Stimulated activated CD4-positive, alpha-beta T cell treated with anti-CD3 and anti-CD28 coated beads, TNF-alpha, amount 100 ng/mL, for 48 hours (primary cell): ENCODE data around the gene ZC3H8.
"Not testable (repeated sequence)": the region's sequence is repeated elsewhere in the genome, so short reads cannot be mapped to it uniquely, and the experiment has no call there.

Experiments used
- DNase-seq, 3 donors: peaks; one replicate each; pipeline ENCODE4 v3.0.0-alpha.2; 2020; ENCODE audit warnings: low read depth in 3 of 3

ZC3H8 gene

DNA sequence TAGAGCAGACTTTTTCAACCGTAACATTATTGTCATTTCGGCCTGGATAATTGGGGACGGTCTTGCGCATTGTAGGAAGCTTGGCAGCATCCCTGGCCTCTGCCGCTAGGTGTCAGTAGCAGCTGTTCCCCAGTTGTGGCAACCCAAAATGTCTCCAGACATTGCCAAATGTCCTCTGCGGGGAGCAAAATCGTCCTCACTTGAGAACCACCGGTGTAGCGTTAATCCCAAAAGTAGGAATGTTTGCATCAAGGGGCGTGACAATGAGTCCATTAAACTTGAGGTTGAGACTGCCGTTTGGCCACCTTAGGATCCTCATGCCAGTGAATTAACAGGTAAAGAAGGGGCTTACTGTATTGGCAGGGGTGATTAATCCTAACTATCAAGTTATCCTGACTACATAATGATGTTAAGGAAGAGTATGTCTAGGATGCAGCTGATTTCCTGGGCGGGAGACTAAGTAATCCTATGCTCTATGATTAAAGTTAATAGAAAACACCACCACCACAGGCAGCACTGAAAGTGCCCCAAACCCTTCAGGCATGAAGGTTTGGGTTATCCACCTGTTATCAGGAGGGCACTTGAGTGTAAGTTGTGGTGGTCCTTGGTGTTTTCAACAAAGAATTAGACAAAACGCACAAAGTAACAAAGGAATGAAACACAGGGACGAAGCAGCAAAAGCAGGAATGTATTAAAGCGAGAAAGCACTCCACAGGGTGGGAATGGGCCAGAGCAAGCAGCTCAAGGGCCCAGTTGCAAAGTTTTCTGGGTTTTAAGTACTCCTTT lies 4.9 kb upstream of the ZC3H8 start:
- peak; percentile 66 to 79 (median 77) for DNase-seq

DNA sequence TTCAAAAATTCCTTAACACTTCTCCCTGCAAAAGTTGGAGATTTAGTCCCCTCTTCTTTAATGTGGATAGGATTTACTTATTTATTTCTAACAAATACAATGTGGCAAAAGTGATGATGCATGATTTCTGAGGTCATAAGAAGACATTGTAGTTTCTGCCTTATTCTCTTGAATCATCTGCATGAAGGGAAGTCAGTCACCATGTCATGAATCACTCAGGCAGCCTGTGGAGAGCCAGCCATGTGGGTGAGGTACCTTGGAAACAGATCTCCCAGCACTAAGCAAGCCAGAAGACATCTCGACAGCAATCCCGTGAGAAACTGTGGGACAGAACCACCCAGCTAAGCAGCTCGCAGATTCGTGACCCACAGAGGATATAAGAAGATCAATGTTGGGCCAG lies 2.7 kb upstream of the ZC3H8 start:
- DNase-seq, result no peak

DNA sequence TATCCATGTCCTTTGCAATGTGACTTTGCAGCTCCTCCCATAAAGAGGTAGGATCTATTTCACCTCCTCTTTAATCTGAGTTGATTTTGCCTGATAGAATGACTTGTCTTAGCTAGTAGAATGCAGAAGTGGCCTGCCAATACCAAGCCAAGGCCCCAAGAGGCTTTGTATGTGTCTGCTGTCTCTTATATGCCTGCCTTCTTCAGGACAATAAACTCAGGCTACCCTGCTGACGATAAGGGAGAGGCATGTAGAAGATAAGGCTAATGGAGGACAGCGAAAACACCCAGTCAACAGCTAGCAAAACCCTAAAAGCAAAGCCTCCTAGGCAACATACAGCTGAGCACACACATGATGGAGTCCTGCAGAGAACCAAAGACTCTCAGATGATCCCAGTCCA lies 1.8 kb upstream of the ZC3H8 start:
- no peak for DNase-seq

DNA sequence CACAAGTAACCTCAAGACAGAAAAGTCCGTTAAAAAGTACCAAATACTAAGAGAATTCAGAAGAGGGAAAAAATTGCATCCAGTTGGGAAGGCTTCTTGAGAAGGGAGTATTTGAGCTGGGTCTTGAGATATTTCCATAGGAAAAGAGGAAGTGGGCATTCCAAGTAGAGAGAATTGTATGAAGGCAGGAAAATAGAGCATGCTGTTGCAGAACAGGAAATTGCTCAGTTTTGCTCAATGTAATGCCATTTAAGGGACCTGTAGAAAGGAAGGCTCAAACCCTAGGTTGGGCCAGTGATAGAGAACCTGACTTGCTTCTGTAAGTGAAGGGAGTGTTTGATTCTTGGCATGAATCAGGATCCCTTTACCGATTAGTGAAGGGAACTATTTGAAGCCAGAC lies 1.0 kb upstream of the ZC3H8 start:
- DNase-seq, result no peak

DNA sequence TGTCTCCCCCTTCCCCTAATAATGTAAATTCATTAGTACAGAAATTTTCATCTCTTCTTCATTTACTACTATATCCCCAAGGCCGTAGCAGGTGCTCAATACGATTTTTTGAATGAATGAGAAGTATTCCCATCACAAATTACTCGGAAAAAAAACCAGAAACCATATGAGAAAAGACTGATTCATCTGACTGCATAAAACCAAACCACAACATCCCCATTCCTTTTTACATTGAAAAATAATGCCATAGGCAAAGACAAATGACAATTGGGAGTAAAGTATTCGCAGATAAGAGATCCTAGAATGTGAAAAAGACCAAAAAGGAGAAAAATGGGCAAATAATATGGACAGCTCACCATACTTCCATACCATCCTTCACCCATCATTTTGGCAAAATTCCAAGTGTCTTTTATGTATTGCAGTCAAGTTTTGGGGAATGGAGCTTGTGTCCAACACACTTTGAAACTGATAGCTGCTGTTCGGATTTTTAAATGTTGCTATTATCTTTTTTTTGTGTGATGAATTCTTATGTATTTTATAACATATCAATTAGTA lies 1.5 kb downstream of the ZC3H8 start:
- no peak for DNase-seq

DNA sequence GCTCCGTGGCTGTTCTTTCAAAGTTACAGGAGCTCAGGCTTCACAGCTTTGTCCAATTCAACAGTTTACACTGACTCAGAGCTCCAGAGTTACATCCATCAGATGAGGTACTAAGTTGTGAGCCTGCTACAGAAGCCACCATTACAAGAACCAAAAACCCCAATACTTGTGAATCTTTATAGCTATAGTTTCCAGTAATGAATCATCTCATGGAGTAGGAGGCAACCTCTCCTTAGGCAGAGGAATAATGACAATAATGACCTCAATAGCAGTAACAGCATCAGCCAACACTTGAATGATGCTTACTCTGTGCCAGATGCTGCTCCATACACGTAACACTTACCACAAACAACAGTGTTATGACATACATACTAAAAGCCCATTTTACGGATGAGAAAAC lies 3.6 kb downstream of the ZC3H8 start:
- DNase-seq, result no peak

DNA sequence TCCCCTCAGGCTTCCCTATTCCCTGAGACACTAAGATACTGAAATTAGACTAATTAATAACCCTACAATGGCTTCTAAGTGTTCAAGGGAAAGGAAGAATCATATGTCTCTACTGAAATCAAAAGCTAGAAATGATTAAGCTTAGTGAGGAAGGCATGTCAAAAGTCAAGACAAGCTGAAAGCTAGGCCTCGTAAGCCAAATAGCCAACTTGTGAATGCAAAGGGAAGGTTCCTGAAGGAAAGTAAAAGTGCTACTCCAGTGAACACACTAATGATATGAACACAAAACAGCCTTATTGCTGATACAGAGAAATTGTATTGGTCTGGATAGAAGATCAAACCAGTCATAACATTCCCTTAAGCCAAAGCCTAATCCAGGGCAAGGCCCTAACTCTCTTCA lies 10.0 kb downstream of the ZC3H8 start:
- DNase-seq, result no peak

DNA sequence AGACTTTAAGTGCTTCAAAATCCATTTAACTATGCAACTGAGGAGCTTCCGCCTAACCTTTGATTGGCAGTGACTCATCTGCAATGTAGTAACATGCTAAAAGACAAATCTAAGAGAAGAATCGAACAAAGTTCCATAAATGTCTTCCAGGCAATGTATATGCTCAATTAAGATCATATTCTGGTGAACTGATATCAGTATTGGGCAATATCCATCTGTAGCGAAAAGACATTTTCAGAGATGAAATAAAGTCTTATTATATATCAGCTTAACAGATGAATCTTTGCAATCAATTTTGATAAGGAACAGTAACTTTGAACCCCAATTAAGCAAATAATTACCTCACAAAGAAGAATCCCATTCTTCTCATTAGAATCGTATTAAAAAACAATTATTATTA lies 11.6 kb downstream of the ZC3H8 start:
- DNase-seq, result no peak

DNA sequence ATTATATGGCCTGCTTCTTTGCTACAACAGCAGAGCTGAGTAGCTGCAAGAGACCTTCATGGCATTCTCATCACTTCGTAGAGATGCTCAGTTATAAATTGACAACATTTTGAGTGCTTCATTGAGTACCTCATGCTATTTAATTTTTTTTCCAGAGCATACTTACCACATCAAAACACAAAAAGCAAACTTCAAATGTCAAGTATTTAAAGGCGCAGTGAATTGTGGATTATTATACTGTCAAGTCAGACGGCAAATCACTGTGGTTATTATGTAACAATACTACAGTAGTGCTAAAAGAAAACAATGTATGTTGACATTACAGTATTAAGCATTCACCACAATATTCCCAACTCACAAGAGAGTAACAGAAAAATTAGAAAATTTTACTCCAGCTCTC lies 12.5 kb downstream of the ZC3H8 start:
- DNase-seq, result no peak

DNA sequence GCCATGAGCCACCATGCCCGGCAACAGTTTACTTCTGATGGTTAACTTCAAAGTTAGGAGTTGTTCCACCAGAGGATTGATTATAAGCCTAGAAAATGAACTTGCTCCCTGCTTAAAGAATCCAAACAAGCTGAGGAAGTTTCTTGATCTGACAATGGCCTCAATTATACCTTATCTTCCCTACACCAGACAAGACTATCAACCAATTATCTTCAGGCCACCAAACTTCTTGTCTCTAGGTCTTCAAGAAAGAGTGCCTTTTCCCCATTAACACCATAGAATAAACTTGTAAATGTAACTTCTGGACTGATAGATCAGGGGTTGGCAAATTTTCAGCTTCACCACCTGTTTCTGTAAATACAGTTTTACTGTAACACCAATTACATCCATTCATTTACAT lies 15.0 kb downstream of the ZC3H8 start:
- no peak for DNase-seq

DNA sequence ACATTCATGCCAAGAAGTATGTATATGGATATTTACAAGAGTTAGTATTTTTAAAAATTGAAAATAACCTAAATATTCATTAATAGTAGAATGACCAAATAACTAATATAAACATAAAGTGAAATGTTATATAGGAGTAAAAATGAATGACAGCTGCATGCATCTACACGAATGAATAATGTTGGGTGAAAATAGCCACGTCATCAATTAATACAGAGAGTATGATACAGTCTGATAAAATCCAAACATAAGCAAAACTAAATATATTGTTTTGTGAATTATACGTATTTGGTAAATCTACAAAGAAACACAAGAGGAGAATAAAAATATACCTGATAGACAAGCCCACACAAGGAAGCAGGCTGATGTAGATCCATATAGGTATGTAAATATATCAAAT lies 24.5 kb downstream of the ZC3H8 start:
- DNase-seq, result no peak

DNA sequence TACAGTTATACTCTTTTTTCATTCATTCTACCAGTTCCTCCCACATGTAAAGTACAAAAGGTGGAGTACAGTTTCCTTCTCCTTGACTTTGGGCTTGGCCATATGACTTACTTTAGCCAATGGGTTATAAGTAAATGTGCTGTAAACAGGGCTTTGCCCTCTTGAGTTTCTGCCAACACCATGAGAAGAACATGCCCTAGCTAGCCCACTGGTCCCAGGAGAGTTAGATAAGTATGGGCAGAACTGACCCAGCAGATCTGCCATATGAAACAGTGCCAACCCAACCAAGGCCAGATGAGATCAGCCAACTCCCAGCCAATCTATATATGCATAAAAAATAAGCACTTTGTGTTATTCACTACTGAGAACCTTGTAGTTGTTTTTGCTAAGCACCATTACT lies 25.5 kb downstream of the ZC3H8 start:
- DNase-seq, result no peak

DNA sequence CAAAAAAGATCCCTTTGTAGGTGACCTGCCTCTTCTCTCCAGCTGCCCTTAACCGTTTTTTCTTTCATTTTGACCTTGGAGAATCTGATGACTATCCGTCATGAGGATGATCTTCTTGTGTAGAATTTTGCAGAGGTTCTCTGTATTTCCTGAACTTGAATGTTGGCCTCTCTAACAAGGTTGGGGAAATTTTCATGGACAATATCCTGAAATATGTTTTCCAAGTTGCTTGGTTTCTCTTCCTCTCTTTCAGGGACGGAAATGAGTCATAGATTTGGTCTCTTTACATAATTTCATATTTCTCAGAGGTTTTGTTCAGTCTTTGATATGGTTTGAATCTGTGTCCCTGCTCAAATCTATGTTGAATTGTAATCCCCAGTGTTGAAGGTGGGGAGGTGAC lies 34.0 kb downstream of the ZC3H8 start:
- no peak for DNase-seq

DNA sequence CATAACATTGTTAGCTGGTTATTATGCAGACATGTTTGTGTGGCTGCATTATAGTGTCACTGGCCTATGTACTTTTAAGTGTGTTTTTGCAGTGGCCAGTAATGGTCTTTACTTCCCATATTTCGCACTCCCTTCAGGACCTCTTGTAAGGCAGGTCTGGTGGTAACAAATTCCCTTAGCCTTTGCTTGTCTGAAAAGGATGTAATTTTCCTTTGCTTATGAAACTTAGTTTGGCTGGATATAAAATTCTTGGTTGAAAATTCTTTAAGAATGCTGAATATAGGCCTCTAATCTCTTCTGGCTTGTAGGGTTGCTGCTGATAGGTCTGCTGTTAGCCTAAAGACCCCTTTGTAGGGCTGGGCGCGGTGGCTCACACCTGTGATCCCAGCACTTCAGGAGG lies 34.7 kb downstream of the ZC3H8 start:
- DNase-seq, result no peak

DNA sequence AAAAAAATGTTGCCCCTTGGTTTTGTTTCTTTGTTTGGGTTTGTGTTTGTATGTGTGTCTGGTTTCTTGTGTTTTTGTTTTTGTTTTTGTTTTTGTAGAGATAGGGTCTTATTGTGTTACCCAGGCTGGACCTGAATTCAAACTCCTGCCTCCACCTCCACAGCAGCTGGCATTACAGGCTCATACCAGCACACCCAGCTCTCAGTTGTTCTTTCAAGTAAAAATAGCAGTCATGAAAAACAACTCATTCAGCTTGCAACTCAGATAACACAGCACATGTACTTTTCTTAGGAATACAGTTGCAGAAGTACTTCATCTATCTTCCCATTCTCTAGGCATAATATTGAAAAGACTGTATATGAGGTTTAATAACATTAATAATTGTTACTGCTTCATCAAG lies 37.0 kb downstream of the ZC3H8 start:
- DNase-seq, result no peak

DNA sequence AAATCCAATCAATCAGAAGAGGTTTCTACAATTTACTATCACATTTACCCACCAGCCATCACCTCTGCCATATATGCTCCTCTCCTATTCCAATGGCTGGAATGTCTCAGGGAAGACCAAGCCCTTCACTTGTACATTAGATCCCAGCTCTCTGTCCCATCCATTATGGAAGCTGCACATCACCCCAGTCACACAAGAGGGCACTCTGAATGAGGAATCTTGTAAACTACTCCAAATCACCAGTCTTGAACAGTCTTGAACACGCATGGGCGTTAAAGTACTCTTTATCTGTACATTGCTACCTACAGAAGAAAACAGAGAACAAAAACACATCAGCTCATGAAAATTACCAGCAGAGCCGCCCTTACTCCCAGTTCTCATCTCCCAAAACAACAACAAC lies 38.7 kb downstream of the ZC3H8 start:
- DNase-seq, result no peak

DNA sequence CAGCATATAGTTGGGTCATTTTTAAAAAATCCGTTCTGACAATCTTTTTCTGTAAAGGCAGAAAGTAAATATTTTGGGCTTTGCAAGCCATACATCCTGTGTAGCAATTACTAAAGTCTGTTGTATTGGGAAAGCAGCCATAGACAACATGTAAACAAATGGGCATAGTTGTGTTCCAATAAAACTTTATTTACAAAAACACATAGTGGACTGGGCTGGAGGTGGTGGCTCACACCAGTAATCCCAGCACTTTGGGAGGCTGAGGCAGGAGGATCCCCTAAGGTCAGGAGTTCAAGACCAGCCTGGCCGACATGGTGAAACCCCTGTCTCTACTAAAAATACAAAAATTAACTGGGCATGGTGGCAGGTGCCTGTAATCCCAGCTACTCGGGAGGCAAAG lies 46.9 kb downstream of the ZC3H8 start:
- DNase-seq, result not testable (repeated sequence)

DNA sequence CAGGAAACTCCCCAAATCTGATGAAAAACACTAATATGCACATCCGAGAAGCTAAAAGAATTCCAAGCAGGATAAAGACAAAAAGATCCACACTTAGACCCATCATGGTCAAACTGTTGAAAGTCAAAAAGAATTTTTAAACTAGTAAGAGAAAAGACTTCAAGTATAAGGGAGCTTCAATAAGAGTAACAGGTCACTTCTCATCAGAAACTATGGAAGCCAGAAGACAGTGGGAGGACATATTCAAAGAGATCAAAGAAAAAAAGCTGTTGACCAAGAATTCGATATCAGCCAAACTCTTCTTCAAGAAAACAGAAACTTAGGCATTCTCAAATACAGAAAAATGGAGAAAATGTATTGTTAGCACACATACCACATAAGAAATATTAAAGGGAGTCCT lies 50.4 kb downstream of the ZC3H8 start:
- no peak for DNase-seq

DNA sequence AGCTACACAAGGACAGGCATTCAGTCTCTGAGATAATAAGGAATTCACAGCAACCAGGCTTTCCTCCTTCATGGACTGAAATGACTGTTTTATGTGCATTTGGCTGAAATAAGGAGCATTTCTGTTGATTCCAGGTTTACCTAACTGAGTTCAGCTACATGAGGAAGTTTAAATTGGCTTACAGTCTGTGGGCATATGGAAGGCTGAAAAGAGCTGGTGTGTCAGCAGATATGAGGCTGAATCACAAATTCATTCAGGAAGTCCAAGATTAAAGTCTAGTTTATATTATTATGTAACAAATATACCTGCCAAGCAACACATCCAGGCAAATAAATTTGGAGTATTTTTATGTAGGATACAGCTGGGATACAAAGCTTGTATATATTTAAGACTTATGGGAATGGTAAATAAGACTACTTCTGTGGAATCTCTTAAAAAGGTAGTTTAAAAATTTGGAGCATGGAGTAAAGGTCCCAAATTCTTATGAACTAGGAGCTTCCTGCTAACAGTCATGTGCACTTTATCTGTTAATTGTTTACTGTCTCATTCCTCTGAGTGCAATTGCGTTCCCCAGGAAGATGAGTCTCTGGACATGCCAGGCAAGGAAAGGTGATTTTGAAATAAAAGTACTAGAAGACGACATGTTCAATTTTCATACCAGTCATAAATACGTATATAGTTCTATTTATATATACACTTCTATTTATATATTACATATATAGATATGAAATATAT lies 53.0 kb downstream of the ZC3H8 start:
- DNase-seq, result no peak

DNA sequence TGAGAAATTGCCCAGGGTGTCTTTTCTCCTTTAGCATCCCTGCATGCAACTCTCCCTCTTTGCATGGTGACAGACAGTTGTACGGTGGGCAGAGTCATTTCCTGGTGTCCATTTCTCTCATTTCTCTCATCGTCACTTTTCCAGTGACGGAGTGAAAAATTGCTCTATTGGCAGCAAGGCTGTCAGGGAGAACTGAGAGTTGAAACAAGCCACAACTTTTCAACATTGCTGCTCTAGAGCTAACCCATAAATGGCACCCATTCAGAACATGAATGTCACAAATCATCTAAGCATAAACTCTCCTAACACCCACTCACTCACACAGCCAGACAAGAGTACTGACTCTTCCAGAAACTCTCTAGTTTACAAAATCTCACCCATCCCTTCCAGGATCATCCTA lies 55.7 kb downstream of the ZC3H8 start:
- DNase-seq, result no peak

DNA sequence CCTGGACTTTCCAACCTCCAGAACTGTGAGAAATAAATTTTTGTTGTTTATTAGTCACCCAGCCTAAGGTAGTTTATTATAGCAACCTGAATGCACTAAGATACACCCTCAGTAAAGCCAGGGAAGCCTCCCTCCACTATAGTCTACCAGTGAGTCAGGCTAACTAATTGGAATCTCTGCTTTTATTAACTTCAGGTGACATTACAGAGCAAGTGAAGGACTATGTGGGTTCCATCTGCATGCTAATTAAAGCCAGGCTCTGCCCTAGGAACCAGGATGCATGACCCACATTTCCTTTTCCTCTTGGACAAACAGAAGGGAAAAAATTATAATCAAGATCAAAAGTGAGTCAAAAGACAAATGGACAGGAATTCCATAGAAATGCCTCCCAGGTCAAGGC lies 56.1 kb downstream of the ZC3H8 start:
- DNase-seq, result no peak

DNA sequence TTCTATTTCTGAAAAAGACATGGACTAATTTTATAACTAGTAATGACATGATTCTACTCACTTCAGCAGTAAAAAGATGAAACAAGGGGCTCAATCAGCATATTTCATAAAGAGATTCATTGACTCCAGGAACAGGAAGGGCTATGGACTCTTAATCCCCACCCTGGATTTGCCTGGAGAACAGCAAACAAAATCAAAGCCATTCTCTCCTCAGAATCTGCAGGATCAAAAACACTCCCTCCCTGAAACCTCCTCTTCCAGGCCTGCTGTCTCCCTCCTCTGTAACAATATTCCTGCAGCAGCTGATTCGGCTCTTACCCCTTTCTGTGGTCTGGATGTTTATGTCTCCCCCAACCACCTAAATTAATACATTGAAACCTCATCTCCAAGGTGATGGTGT lies 57.0 kb downstream of the ZC3H8 start:
- no peak for DNase-seq

DNA sequence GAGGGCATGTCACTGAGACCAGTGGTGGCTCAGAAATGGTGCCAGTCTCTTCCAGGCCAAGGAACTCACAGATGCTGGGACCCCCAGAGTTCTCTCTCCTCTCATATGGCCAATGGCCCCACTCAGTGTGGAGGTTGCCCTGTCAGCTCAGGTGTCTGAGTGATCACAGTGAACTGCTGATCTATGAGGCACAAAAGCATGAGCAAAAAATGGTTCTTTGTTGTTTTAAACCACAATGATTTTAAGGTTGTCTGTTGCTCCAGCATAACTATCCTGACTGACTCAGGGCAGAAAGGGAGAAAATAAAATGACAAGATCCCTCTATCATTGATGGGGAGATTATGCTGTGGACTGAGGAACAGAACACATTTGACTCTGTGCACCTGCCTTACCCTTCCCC lies 58.9 kb downstream of the ZC3H8 start:
- DNase-seq, result no peak
